GM18526 (cell line): Measurements from ENCODE around the gene ATR.

ENCODE experiments used
- POLR2A ChIP-seq: IDR thresholded peaks from 3 replicates; pipeline ENCODE4 v1.6.1; 2011; ENCODE audit not compliant: insufficient read length; ENCODE audit errors: extremely low read depth

ATR gene

DNA sequence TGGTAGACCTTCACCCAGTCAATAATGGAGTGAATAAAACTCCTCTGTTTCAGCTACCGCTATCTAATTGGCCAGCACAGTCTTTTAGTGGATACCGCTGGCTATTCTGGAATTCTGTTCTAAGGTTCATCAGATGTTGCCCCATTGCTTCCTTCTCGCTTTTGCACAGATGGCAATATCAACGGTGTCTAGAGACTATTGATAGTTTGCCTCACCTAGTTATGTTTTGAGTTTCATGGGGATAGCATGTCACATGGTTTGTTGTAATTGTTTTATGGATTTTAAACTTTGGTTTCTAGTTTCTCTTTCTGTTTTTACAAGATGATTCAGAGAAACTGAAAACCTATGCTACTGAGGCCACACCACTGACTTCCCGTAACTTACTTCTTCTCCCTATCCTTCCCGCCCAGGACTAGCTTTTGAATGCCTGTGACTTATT, 132.7 kb downstream of the ATR start:
- TF ChIP-seq POLR2A, result no peak

DNA sequence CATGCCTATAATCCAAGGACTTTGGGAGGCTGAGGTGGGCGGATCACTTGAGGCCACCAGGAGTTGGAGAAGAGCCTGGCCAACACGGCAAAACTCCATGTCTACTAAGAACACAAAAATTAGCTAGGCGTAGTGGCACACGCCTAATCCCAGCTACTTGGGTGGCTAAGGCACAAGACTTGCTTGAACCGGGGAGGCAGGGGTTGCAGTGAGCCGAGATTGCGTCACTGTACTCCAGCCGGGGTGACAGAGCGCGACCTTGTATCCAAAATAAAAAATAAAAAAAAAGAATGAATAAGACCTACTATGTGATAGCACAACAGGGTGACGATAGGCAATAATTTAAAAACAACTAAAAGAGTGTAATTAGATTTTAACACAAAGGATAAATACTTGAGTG, 134.2 kb downstream of the ATR start:
- TF ChIP-seq POLR2A, result no peak

DNA sequence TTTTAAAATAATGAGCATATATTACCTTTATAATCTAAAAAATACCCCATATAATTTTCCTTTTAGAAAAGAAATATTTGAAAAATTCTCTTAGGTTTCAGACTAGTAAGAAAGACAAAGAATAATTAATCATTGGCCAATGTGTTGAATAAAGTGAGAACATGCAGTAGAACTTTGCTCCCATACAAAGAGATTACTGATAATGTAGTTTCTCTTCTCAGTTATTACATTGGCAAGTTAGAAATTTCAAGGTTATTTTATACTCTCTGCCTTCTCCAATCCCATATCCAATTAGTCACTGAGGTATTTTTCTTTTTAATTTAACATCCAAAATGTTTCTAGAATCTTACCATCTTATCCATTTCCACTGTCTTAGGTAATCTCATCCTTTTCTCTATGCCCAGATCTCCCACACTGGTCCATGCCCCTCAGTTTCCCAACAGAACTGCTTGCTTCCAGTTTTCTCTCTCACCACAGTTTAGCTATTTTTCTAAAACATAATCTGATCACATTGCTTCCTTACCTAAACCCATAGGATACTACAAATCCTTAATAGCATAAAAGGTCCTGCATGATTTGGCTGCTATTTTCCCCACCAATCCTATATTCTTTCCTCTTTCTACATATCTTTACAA, 141.5 kb downstream of the ATR start:
- TF ChIP-seq POLR2A, result no peak

DNA sequence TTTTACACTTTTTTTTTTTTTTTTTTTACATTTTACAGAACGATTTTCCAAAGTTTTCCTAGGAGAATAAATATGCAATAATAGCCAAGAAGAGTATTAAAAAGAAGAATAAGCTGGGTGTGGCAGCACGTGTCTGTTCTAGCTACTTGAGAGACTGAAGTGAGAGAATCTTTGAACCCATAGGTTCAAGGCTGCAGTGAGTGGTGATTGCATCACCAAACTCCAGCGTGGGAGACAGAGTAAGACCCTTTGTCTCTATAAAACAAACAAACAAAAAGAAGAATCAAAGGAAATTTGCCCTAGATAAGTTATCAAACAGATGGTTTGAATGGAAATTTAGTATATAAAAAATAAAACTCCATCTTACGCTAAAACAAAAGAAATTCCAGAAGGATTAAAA, 144.0 kb downstream of the ATR start:
- TF ChIP-seq POLR2A, result no peak

DNA sequence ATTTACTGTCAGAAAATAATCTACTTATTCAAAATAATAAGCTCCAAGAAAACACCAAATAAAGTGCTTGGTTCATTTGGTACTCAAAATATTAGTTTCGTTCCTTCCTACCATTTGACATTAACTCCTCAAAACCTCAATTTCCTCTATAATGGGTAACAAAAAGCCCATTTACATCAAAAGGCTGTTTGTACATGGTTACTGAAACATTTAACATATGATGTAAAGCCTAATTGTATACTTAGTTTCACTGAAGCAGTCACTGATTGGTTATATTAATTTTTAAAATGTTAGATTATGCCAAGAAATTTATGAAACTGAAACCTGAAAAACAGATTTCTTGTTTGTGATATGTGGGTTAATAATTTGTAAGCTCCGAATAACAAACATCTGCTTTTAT, 145.4 kb downstream of the ATR start:
- no peak for TF ChIP-seq POLR2A

DNA sequence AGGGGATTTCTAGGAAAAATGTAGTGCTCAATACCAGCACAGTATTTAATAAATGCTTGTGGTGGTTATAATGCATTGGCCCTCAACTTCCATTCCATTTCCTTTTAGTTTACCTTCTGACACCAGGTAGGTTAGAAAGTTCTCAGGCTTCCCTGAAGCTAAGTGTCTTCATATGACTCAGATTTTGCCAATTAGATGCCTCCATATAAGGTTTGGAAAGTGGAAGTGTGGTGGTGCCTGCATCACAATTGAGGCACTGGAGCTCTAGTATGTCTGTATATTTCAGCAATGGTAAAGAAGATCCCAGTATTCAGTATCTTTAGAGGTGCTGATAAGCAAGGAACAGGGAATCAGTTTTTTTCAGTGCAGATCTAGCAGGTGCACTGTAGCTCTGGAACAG, 149.0 kb downstream of the ATR start:
- no peak for TF ChIP-seq POLR2A

DNA sequence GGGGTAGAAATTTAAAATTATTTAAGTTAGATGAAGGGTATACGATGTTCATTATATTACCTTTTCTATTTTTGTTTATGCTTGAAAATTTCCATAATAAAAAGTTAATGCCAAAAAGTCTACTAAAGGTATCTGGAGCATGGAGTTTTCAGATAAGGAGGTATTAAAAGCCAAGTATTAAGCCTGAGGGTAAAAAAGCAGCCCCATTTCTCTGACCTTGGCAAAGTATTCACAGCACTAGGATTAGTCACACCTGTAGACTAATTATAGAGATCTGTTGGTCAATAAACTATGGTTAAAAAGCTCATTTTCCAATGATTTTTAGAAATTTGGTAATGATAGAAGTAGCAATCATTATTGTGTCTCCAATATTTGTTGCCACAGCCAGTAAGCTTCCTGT, 153.8 kb downstream of the ATR start:
- no peak for TF ChIP-seq POLR2A

DNA sequence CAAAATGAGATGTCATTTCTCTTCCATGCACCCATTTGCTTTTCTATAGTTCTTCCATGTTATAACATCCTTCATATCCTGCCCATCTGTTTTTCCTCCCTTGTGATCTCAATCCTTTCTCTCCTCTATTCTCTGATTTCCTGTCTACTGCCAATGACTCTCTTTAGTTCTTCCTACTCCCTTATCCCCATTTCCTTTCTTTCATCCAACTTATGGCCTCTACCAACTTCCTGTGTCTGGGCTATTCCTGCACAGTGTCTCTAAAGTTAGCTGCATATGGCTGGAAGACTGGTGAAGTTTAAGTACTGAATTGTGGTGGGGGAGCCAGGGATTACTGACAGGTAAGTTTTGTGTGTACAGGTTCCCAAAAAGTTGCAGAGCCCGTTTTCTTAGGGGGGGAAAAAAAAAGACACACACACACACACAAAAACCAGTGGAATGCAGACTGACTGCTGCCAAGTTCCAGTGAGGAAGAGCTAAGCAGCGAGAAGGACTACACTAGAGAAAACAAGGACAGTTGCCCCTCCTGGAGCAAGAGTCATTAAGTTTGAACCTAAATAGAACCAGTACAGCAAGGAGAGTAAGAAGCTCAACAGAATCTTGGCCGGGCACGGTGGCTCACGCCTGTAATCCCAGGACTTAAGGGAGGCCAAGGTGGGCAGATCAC, 159.5 kb downstream of the ATR start:
- TF ChIP-seq POLR2A, result no peak

DNA sequence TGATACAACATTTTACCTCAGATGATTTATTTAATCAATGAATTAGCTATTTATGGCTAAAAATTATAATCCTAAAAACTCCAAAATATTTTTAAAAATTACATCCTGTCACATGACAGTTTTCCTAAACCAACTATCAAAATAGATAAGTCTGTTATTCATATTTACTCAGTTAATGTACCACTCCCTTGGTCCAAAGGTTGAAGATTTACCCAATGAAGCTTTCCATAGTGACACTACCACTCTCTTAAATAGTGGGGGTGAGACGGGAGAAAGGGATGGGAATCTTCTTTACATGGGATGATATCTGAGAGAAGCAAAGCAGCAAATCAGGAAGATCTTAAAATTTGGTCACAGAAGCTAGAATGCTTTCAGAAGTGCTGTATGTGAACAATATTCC, 161.2 kb downstream of the ATR start:
- TF ChIP-seq POLR2A, result no peak
